Measurements from ENCODE around the gene FTH1.
"Not testable (repeated sequence)": the region's sequence is repeated elsewhere in the genome, so short reads cannot be mapped to it uniquely, and the experiment has no call there.

Gene FTH1

GRCh38 chr11:61954106-61954850 lies 13.2 kb downstream of the FTH1 start:
- no peak for TF ChIP-seq CTCF (conservative IDR thresholded peaks at IDR 0.05)
- H3K27ac ChIP-seq, result no peak overlapping the region

- not testable (repeated sequence) for H3K27ac ChIP-seq
Measured at GRCh38 chr11:61953632-61954031, 13.8 kb downstream of the FTH1 start.

- TF ChIP-seq CTCF (conservative IDR thresholded peaks at IDR 0.05), result no peak
- no peak overlapping the region for H3K27ac ChIP-seq
Measured at GRCh38 chr11:61952882-61953281, 14.6 kb downstream of the FTH1 start.

GRCh38 chr11:61951484-61952135 lies 15.8 kb downstream of the FTH1 start:
- H3K27ac ChIP-seq, result no peak overlapping the region
- no peak for TF ChIP-seq CTCF (conservative IDR thresholded peaks at IDR 0.05)

- no peak within 1 kb of the TSS for H3K27ac ChIP-seq
- no peak for TF ChIP-seq CTCF (conservative IDR thresholded peaks at IDR 0.05)
Measured at GRCh38 chr11:61950035-61950547, 17.3 kb downstream of the FTH1 start, which contains the start of gene BEST1. TSS of gene BEST1 (plus strand) at chr11:61950351. CDS start at chr11:61951807, 1,456 bp downstream.

GRCh38 chr11:61949169-61950034 lies 18.0 kb downstream of the FTH1 start:
- TF ChIP-seq CTCF (conservative IDR thresholded peaks at IDR 0.05), result no peak
- H3K27ac ChIP-seq, result no peak overlapping the region

- TF ChIP-seq CTCF (conservative IDR thresholded peaks at IDR 0.05), result no peak
- no peak overlapping the region for H3K27ac ChIP-seq
Measured at GRCh38 chr11:61948505-61948904, 18.9 kb downstream of the FTH1 start.

Data from VCaP (cell line).